DMS153 (cell line): ENCODE measurements around the gene PTPA.
"Not testable (repeated sequence)": the region's sequence is repeated elsewhere in the genome, so short reads cannot be mapped to it uniquely, and the experiment has no call there.

Source experiments
- DNase-seq: peaks from one replicate; lab custom pipeline; 2025; lab: John Stamatoyannopoulos, UW

PTPA gene

DNA sequence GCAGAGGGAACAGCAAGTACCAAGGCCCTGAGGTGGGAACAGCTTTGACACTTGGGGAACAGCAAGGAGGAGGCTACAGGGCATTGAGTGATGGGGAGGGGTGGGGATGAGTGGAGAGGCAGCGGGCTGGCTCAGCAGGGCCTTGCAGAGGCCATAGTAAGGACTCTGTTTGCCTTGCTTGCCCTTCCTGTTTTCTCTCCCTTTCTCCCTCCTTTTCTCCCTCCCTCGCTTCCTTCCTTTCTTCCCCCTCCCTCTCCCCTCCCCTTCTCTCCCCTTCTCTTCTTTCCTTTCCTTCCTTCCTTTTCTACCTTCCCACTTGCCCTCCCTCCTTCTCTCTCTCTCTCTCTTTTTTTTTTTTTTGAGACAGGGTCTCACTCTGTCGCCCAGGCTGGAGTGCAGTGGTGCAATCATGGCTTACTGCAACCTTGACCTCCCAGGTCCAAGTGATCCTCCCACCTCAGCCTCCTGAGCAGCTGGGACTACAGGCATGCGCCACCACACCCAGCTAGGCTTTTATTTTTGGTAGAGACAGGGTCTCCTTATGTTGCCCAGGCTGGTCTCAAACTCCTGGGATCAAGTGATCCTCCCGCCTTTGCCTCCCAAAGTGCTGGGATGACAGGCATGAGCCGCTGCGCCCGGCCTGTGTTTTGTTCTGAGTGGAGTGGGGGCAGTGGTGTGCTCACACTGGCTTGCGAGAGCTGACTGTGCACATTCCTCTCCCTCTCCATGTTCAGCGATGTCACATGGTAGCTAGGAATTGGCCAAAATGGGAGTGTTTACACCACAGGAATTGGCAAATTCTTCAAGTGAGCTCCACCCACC, 49.7 kb downstream of the PTPA start:
- DNase-seq, result no peak

DNA sequence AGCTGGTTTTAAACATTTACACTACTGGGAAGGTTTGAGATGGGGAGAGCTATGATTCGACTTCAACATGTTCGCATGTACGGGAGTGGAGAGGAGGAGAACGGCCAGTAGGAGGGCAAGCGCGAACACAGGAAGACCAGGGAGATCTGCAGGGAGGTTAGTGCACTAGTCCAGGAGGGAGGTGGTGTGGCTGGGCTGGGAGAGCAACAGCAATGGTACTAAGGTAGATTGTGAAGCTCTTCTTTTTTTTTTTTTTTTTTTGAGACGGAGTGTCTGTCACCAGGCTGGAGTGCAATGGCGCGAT, 50.3 kb downstream of the PTPA start:
- no peak for DNase-seq

DNA sequence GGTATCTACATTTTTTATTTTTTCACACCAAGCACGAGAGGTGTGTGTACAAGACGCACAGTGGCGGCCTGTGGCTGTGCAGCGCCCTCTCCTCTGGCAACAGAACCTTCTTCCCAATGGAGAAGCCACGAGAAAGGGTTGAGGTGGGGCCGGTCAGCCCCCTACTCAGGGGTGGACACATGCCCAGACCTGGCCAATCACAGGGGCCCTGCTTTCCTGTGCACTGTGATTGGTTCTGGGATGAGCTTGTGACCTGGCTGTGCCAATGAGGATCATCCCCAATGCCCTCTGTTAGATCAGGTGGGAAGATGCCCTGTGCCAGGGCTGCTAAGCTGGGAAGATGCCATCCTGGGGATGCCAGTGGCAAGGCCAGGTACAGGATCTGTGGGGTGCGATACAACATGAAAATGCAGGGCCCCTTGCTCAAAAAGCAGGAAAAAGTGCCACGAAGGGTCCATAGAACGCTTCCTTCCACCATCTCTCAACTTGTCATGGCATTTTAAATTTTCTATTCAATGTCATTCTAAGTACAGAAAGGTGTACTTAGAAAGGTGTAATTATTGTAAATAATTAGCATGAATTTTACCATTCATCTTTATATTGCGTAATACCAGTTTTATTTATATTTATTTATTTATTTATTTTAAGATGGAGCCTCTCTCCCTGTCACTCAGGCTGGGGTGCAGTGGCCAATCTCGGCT, 51.4 kb downstream of the PTPA start:
- no peak for DNase-seq

DNA sequence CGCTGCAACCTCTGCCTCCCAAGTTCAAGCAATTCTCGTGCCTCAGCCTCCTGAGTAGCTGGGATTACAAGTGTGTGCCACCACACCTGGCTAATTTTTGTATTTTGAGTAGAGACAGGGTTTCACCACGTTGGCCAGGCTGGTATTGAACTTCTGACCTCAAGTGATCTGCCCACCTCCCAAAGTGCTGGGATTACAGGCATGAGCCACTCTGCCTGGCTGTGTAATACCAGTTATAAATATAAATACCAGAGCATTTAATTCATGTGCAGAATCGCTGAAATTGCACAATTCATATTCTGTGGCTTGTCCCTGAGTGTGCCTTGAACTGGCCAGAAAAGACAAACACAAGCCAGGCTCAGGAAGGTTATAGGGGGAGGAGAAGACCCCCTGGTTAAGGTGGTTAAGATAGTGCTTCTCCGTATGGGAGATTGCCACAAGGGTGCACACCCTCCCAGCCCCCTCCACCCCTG, 52.0 kb downstream of the PTPA start:
- not testable (repeated sequence) for DNase-seq

DNA sequence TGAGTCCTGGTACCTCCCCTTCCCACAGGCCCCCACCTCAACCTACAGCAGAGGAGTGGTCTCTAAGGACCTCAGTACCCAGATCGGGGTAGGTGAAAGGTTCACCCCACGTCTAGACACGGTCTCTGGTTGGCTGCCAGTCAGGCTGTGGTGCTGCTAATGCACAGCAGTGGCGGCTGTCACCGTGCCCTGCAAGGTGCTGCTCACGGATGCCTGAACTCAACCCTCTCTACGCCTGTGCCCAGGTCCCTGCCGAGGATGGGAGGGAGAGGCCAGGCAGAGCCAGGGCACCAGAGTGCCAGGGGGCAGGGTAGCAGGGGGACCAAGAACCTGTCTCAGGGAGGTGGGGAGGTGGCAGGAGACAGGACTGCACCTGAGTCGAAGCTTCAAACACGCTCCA, 52.5 kb downstream of the PTPA start:
- DNase-seq, result no peak

DNA sequence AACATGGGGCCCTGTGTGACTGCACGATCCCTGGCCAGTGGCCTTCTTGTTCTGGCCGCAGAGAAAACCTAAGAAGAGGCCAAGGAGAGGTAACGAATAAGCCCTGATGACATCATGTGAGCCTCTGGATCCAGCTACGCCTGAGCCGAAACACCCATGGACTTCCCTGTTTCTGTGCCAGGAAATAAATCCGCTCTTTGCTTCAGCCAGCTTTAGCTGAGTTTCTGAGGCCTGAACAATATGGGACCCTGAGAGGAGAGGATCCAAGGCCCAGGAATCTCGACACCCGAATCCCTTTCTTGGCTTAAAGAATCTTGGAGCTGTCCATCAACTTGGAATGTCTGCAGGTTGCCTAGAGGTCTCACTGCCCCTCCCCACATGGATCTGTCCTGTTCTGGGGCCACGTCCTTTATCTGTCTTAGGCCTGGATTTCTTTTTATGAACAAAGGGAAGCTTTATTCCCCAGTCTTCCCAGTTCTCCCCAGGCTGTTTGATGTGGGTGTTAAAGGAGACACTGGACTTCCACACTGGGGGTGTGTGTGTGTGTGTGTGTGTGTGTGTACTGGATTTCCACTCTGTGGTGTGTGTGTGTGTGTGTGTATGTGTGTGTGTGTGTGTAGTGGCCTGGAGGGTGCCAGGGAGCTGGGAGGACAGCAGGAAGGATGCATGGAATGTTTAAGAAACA, 53.2 kb downstream of the PTPA start:
- DNase-seq, result no peak

DNA sequence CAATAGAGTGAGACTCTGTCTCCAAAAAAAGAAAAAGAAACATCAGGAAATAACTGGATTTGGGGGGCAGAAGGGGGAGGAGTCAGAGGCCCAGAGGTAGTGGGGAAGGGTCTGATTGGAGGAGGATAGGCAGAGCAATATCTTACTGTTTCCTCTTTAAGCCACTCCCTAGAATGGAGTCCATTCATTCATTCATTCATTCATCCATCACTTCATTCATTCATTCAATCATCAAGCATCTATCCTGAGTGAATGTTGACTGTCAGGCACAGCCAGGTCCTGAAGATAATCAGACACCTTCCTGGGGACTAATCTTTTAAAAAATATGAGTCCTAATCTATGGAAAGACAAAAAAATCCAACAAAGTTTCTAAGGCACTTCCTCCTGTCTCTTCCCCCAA, 54.0 kb downstream of the PTPA start:
- DNase-seq, result no peak

DNA sequence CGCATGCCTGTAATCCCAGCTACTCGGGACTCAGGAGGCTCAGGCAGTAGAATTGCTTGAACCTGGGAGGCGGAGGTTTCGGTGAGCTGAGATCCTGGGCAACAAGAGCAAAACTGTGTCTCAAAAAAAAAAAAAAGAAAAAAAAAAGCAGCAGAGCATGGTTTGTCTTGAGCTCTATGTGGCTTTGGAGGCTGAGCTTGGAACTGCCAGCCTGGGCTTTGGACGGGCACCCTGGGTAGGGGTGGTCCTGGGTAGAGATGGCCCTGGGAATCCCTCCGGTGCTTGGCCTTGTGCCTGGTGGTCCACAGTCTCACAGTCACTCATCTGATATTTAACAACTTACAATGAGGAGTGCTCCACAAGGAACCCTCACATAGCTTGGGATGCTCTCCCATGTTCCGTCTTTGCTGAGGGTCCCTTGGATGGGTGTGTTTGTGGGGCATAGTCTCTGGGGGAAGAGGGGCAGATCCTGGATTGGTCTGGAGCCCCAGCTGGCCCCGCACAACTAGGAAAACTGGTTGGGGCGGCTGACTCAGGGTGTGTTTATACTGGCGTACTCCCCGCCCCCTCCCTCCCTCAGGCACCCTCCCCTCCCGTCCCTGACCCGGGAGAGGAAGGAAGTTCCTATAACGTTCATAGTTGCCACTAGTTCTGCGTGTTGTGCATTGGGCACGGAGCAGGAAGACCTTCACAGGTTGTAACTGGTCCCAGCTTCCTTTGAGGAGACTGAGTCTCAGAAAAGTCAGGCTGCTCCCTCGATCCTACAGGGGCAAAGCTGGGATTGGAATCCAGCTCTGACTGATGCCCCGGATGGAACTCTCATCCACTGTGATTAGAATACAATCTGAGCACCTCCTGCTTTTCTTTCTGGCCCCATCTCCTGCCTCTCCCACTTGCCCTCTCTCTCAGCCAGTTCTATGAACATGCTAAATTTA, 55.7 kb downstream of the PTPA start:
- DNase-seq, result peak; percentile 72

DNA sequence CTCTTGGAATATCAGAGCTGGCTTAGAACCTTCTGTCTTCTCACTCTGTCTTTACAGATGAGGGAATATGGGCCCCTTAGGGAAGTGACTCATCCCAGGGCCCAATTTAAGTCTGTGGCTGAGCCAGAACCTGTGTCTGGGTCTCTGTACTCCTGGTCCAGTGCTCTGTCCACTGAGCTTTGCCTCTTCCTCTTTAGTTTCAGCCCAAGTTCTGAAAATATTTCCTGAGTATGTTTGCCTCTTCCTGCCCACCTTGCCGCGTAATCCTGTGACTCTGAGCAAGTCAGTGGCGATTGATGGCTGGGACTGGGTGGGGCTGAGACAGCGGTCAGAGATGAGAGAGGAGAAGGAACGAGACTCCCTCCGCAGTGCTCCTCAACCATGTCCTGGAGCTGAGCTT, 59.0 kb downstream of the PTPA start:
- no peak for DNase-seq

DNA sequence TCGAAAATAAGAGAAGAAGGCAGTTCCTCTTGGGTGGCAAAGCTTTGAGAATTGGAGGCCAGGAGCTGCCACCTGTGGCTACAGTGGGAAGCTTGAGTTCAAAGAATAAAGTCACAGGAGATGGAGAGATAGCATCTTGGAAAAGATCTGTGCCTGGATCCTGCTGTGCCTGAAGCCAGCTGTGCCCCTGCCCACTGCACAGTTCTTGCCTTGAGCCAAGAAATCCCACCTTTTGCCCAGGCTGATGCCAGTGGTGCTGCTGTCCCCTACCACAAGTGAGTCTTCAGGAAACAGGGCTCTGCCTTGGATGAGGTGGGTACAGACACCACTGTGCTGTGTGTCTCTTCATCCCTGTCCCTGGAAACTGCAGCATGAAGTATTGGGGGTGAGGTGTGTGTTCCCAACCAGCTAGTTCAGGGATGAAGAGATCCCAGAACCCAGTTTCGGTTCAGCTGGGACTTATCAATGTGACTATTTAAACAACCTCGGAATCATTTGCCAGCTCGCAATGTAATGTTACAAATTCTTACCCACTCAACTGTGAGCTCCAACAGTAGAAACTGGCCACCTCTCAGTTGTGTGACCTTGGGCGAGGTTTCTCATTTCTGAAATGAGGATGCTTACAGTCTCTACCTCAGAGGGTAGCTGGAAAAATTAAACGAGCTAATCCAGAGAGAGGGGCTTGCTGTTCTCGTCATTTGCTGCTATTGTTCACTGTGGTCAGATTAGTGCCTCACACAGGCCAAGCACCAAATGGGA, 61.0 kb downstream of the PTPA start:
- no peak for DNase-seq

DNA sequence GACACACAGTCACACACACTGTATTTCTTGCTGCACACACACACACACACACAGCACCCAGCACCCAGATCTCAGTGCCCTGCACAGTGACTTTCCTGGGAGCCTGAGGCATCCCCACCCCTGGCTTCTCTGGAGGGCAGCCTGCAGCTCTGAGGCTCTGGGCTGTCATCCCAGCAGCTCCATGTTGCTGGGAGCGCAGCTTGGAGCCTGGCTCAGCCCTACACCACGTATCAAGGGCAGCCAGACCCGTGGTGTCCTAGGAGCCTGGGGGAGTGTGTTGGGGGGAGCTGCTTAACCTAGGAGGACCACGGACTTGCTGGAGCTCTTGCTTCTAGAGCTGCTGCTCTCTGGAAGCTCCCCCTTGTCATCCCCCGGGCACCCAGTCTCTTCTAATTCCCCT, 61.6 kb downstream of the PTPA start:
- no peak for DNase-seq

DNA sequence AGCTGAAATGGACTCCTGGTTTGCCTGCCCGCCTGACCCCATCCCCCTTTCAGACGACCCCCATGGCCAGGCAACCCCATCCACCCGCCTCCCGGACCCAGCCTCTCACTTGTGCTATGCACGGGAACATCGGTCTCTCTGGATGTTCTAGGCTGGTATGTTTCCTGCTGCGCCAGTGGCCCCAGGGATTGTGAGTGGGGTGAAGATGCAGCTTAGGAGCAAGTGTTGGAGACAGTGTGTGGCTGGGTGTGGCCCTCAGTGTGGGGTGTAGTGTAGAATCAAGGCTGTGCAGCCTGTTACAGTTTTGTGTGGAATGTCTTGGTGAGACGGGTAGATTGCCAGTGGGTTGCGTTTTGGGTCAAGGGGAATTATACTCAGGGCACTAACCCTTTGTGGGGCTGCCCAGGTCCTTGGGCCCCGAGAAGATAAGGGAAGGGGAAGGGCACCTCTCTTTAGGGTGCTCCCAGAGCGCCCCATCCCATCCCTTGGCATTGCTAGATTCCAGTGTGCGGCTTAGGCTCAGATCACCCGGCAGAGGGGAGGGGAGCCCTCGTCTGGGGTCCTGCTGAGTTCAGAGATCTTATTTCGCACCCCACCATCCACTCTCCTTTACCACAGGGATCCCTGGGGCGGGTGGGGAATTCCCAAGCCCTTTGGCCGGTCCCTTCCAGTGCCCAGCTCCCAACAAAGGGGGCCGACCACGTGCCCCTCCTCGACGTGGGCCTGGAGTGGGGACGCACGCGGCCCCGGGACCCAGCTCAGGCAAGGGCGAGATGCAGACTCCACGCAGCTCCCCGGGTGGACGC, 62.3 kb downstream of the PTPA start:
- DNase-seq, result no peak

DNA sequence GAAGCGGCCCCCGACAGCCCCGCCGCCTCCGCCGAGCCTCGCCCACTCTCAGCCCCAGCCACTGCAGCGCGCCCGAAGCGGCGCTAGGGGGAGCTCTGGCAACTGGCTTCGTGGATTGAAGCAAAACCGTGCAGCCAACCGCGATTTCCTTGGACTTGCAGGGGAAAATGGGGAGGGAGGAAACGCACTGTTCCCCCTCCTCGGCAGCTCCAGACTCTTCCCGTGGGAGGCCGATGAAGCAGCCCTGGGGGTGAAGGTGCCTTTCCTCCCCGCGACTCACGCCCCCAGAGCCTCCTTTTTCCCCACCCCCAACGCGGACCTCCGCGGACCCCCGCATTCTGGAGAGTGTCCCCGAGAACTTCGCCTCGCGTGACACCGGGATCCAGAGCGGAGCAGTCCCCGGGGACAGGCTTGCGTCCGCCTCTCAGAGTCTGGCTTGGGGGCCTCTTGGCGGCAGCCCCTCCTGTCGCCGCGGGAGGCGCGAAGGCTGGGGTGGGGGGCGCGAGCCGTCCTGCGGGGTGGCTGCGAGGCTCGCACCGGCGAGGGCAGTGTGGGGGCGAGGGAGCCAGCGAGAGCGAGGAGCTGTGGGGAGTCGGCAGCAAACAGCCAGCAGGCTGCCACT, 63.0 kb downstream of the PTPA start:
- peak; percentile 77 for DNase-seq

DNA sequence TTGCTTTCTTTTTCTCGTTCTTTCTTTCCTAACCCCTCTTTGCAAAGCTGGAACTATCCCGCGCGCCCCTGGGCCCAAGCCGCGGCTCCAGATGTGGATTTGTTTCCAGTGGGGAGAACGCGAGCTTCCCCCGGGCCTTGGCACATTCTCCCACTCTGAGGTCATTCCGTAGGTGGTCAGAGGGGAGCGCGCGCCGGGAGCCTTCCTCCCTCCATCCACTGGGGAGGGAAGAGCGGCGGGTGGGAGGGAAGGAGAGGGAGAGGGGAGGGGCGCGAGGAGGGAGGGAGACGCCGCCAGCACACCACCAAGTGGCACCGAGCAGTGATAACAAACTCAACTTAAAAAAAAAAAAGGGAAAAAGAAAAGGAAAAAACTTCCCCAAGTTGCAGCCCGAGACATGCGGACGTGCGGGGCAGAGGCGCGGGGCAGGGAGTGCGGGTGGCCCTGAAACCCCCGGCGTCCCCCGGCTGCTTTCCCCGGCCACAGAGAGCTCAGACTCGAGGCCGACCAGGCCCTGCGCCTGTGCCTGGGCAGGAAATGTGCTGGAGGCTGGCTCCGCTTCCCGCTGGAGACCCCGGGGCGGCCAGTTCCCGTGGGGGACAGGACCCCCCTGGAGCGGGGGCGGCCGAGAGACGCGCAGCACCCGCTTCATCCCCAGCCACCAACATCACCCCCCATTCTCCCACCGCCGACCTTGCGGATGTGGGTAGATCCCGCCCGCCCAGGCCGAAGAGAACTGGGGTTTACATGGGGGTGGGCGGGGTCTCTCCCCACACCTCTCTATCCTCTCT, 63.7 kb downstream of the PTPA start:
- DNase-seq, result no peak

DNA sequence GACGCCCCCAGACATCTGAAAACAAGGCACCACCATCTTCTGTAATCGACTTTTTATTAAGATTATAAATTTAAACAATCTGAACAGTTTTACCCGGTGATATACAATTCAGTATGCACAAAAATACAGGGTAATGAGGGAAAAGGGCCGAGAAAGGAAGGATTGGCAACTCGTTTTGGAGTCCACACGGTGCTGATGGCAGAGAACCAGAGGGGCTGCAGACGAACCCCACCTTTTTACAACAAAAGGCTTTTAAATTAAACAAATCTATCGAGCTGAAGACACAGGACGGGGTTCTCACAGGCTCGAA, 64.3 kb downstream of the PTPA start:
- no peak for DNase-seq

DNA sequence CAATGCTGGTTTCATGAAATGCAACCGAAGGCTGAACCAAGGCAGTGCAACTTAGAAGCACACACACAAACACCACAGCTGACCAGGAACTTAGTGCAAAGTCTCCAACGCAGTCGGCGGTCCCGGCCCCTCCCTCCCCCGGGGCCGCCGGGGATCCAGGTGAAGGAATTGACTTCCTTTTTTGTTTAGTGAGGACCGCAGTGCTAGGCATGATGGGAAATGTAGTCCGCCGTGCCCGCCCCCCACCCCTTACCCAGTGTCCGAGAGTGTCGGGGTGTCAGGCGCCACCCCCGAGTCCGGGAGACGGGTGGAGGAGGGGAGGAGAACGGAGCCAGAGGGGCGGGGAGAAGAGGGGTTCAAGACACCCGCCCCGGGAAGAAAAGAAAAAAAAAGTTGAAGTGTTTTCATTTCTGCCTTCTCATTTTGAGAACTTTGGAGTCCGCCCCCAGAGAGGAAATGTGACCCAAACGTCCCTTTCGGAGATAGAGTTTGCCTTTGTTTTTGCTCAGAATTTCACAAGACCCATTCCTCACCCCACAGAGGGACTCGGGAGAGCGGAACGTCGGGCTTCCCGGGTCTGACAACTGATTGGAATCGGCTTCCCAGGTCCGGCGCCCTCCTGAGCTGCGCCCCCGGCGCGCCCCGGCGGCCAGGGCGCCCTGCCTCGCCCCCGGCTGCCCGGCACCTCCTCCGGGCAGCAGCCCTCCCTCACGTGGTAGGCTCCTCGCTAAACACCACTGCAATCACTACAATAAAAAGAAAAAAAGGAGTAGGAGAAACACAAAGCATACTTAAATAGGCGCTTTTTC, 64.8 kb downstream of the PTPA start:
- peak; percentile 80 for DNase-seq

DNA sequence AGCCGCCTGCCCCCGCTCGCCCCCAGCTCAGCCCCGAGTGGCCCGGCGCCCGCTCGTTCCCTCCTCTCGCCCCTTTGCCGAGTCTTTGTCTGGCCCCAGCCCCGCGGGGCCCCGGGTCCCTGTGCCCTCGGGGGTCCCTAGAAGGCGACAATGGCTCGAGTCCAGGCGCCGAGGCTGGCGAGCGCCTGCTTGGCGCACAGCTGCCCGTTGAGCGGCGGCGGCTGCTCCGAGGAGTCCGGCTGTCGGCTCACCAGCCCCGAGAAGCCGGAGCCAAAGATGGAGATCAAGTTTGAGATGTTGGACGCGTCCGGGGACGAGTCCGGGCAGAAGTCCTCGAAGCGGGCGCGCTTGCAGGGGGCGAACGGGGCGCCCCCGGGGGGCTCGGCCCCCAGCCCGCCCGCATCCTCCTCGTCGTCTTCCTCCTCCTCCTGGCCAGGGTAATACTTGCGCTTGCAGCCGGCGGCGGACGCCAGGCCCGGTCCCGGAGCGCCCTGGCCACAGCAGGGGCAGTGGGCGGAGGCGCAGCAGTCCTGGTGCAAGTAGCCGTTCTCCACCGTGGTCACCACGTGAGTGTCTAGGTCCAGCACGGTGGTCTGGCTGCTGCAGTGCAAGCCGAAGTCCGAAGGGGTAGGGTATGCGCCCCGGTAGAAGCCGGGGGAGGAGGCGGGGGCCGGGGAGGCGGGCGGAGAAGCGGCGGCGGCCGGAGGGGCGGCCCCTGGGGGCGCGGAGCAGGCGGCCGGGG, 65.7 kb downstream of the PTPA start:
- no peak for DNase-seq

DNA sequence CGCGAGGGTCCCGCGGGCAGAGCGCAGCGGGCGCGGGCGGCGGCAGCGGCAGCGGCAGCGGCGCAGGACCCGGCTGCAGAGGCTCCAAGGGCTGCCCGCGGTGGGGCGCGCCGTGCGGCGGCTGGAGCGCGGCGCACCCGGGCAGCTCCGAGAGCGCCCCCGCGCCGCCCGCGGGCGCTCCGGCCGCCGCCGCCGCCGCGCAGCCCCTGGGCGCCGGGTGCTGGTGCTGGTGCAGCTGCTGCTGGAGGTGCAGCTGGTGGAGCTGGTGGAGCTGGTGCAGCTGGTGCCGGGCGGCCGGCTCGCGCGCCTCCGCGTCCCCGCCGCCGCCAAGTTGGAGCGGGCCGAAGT, 66.2 kb downstream of the PTPA start:
- DNase-seq, result no peak
